Hepatic stellate cell (primary cell): ENCODE results near the gene RNASEH2B.

Experiments used
- DNase-seq: peaks from one replicate; pipeline ENCODE4 v3.0.0; 2011; ENCODE audit warnings: low spot score

RNASEH2B gene, protein sequence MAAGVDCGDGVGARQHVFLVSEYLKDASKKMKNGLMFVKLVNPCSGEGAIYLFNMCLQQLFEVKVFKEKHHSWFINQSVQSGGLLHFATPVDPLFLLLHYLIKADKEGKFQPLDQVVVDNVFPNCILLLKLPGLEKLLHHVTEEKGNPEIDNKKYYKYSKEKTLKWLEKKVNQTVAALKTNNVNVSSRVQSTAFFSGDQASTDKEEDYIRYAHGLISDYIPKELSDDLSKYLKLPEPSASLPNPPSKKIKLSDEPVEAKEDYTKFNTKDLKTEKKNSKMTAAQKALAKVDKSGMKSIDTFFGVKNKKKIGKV

GRCh38 chr13:50909605-50910484 lies at the start of gene RNASEH2B:
RNASEH2B (plus strand) TSS chr13:50909791; CDS start chr13:50910077, 286 bp downstream.
- DNase-seq: peak; percentile 65

DNA sequence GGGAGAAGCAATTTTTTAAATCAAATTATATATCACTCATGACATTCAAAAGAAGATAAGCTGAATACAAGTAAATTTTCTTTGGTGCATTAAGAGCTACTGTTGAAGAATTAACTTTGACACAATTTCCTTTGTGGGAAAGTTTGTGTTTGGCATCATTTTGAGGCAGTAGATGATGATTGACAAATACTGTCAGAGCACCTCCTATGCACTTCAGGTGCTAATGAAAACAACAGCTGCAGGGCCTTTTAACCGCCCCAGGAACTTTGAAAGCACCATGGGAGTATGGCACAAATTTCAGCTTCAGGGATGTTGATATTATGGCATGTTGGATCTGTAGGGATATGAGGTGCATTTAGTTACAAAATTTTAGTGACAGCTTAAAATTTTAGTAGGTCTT lies 45.1 kb upstream of the RNASEH2B start:
- no peak for DNase-seq

- no peak for DNase-seq
Measured at GRCh38 chr13:50866817-50867636, 42.6 kb upstream of the RNASEH2B start.

GRCh38 chr13:50867637-50867945 lies 42.0 kb upstream of the RNASEH2B start:
- no peak for DNase-seq

DNA sequence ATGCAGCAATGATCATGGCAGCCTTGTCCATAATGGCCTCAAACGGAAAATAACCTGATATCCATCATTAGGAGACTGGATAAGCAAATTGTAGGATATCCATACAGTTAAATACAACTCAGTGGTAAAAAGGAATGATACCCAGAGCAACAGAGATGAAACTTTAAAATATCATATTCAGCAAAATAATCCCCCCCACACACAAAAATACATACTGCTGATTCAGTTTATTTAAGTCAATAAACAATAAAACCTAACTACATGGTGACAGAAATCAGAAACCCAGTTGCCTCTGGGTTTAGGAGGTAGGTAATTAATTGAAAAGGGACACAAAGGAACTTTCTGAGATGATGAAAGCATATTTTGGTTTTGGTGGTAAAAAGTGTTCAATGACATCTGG lies 38.2 kb upstream of the RNASEH2B start:
- DNase-seq: no peak

- DNase-seq: no peak
Measured at GRCh38 chr13:50873467-50873866, 36.1 kb upstream of the RNASEH2B start.

DNA sequence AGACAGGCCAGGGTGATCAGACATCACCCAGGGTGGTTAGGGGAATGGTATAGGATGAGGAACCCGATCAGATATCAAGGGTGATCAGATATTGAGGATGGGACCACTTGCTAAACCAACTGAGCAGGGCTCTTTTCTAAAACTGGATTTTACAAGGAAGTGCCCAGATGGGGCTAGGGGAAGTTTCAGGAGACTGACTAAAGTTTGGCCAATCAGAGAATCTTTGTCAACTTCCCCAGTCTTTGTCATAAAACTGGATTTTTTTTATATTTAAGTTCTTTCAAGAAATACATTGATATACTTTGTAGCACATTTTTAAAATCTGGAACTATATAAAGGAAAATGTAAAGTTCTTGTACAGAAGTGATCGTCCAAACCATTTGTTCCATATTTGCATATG lies 35.6 kb upstream of the RNASEH2B start:
- DNase-seq: no peak

DNA sequence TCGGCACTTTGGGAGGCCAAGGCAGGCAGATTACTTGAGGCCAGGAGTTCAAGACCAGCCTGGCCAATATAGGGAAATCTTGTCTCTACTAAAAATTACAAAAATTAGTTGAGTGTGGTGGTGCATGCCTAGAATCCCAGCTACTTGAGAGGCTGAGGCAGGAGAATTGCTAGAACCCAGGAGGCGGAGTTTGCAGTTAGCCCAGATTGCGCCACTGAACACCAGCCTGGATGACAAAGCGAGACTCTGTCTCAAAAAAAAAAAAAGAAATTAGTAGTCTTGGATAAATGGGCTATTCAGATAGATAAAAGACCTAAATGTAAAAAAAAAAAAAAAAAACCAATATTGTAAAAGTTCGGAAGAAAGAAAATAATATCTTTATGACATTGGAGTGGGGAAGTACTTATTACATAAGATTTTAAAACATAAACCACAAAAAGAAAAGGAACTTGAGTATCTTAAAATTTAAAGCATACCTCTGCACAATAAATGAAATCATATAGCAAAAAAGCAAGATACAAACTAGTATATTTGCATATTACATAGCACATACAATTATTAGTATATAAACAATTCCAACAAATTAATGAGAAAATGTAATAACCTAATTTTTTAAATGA lies 26.7 kb upstream of the RNASEH2B start:
- no peak for DNase-seq

- no peak for DNase-seq
Measured at GRCh38 chr13:50883728-50884127, 25.9 kb upstream of the RNASEH2B start.

DNA sequence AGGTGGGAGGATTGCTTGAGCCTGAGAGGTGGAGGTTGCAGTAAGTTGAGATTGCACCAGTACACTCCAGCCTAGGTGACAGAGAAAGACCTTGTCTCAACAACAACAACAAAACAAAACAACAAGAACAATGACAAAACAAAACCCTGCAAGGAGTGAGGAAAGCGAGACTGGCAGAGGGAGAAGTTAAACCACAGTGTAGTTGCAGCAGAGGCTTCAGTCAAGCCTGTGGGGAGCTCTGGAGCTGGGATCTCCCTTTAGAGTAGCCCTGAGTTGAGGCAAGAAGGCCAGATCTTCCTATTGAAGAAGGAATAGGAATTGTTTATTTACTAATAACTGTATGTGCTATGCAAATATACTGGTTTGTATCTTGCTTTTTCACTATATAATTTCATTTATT lies 25.3 kb upstream of the RNASEH2B start:
- no peak for DNase-seq

GRCh38 chr13:50887151-50887550 lies 22.4 kb upstream of the RNASEH2B start:
- DNase-seq: no peak

DNA sequence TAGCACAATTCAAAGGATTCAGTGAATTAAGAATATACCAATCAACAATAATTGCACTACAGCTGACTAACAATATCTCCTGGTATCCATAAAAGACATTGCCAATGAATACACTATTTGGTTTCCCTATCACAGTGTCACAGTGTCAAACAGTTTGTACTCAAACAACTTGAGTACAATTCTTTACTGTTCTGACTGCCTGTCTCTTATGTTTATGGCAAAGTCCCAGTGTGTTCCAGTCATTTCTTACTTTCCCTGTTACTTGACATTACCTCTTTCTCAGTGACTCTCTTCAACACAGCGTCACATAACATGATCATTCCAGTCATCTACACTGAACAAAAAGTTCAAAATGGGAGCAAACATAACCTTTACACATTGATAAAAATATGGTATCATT lies 21.2 kb upstream of the RNASEH2B start:
- DNase-seq: no peak

DNA sequence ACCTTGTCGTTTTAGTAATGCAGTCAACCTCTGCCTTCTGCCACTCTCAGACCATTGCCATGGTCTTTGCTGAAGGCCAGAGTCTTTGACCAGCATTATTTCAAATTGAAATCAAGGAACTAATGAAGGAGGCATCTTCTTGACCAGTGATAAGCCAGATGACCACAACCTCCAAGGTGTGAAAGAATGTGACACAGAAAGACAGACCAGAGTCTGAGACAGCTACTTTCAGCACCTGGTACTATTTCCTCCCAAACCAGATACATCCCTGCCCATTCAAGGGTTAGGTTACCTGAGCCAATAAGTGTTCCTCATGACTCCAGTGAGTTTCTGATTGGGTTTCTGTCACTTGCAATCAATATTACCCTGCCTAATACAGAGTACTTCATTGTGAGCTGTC lies 20.3 kb upstream of the RNASEH2B start:
- DNase-seq: no peak

DNA sequence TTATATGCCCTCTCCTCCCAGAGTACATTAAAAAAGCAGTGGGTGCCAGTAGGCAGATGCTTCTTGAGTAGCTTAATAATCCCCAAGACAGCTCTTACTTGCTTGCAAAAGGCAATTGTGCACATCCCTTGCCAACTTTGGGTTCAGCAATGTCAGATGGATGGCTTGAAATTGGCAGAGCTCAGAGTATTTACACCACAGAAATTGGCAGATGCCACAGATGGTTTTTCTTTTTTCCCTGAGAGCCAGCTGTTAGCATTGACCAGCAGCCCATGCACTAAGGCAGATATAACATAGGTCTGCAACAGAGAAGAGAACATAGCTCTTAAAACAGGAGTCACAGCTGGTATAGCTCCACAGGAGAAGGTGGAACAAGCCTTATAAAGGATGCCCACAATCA lies 18.4 kb upstream of the RNASEH2B start:
- DNase-seq: no peak

DNA sequence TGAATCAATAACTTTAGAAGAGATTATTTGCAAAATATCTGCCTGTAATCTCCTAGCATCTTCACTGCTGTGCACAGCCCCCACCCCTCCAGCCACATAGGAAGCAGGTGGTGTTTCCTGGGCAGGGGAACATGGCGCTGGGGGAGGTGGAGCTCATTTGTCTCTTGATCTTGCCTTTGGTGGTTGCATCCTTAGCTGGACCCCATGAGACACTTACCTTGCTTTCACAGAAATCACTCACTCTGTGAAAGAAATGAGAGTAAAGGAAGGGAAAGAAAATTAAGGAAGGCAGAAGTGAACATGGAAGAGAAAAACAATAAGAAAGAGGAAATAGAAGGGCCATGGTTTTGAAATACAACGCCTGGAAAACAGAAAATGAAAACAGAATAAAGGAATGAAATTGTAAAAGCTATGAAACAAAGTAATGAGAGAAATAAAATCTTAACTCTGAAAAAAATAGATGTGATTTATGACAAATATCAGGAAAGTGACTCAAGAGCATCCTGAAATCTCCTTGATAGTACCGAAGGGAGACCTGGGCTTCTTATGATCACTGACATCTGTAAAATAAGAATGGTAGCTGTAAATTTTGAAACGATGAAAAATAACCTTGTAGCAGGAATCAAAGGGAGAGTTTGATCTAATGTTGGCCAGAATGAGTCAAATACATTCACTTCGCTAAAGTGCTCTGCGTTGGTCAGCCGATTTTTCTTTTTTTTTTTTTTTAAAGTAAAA lies 17.2 kb upstream of the RNASEH2B start:
- no peak for DNase-seq

DNA sequence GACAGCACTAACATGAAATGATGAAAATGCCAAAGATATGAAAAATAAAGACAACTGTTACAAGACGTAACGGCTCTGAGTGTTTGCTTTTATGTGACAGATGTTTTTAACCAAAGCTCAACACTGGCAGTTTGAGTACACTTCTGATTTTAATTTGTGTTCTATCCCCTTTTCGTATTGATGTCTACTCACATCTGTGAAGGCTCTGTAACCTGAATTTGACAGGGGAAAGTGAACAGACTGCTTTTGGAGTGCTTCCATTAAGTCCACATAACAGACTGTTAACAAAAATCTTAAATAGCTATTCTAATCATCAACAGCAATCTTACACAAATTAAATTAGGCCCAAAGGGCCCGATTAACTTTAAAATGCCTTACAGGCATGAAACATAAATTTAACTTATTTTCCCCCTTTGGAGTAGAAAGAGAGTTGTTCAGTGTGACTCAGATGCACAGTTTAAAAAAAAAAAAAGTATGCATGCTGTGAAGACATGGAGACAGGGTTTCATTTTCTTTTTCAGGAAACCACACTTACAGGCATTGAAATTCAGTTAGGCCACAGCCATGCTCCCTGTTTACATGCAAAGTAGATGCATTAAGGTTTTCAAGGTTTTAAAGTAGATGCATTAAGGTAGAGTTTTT lies 16.3 kb upstream of the RNASEH2B start:
- DNase-seq: no peak

DNA sequence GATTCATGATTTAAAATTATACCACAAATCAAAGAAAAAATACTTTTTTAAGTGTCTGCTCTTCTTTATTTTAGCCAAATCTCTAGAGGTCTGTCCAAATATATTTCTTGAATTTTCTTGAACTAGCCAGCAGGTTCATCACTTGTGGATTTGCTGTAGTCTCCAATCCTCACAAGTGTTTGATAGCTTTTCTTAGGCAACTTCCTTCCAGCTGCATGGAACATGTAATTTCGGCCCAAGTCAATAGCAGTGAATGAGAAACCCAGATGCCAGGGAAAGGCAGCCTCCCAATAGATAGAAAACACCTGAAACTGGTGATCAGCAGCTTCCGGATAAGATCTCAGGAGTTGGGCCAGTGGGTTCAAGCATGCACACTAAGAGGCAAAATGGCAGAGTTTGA lies 15.6 kb upstream of the RNASEH2B start:
- DNase-seq: no peak

DNA sequence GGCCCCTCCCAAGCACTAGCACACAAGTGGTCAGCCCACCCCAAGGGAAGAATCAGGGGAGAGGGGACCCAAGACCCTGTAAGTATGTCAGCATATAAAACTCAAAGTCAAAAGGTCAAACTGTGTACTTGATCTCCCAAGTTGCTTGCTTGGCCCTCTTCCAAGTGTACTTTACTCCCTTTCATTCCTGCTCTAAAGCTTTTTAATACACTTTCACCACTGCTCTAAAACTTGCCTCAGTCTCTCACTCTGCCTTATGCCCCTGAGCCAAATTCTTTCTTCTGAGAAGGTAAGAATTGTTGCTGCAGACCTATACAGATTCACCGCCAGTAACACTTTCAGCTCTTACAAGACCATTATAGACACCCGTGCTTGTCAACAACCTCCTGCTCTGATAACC lies 15.1 kb upstream of the RNASEH2B start:
- DNase-seq: no peak

- DNase-seq: no peak
Measured at GRCh38 chr13:50898338-50898737, 11.3 kb upstream of the RNASEH2B start.

GRCh38 chr13:50901701-50902100 lies 7.9 kb upstream of the RNASEH2B start:
- no peak for DNase-seq

DNA sequence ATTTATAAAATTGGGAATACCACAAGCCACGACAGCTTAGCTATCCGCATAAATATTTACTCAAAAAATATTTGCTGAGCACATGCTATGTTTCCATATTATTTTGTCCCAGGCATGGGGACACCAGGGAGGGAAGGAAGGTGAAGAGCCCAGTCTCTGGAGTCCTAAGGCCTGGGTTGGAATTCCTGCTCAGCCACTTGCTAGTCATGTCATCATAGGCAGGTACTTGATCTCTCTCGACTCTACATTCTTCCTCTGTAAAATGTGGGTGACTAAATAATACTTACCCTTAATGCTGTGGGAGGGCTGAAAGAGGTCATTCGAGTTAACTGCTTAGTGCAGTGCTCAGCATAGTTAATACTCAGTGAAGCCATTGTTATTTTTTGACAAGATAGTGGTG lies 4.3 kb upstream of the RNASEH2B start:
- no peak for DNase-seq
